HT1080 (cell line): Measurements from ENCODE around the gene ZSCAN12. TPM values are rescaled to one million over a fixed set of nuclear protein-coding genes. Genes with fewer than 3 reads are reported as not detected.
"Not testable (repeated sequence)": the region's sequence is repeated elsewhere in the genome, so short reads cannot be mapped to it uniquely, and the experiment has no call there.

Experiments
- DNase-seq: peaks from one replicate; pipeline ENCODE4 v3.0.0-alpha.2; 2015; ENCODE audit warnings: low read depth
- total RNA-seq: library from RNA; depleted of rRNA; stranded (reverse); fragments of >200 nt; shearing (Covaris generic); gene quantifications from 2 replicates; pipeline ENCODE4 v1.2.3, GENCODE V29; 2014

Gene ZSCAN12
- total RNA-seq, 1 experiment from 2014 or later: 3.8 TPM

GRCh38 chr6:28395918-28396317 is 3.6 kb downstream of the ZSCAN12 start:
- no peak for DNase-seq

DNA sequence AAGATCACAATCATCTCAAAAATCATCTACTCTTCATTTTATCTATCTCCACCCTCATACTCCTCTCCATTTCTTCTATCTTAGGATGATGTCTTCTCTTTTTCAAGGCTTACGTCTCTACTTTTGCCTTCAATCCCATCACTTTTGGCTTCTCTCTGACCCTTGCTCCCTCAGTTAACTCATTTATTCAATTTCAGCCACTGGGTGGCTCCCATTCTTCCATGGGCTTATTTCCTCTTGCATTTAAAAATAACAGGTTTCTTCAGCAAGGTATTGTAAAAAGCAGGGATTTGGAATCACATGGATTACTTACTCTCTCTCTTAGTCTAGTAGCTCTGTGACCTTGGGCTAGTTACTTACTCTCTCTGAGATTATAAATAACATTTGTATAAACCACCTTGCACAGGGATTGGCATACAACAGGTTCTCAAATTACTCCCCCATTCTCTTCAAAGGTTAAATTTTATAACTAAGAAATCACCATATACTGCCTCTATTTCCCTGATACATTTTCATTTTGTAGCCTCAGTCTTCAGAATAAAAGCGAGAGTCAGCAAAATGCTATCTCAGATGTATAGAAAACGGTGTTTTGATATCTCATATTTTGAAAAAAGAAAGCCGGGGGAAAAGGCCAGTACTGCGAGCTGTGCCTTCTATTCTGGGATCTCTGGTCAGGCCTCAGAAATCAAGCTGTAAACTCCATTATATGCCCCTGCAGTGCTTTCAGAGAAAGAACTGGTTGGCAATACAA is 5.5 kb downstream of the ZSCAN12 start:
- DNase-seq: peak; percentile 11

DNA sequence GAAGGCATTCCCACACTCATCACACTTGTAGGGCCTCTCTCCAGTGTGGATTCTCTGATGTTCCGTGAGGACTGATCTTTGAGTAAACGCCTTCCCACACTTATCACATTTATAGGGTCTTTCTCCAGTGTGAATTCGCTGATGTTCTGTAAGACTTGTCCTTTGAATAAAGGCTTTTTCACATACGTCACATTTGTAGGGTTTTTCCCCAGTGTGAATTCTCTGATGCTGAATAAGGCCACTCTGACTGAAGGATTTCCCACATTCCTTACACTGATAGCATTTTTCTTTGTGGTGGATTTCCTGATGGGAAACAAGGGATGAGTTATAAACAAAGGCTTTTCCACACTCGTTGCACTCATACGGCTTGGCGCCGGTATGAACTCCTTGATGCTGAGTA is 8.9 kb downstream of the ZSCAN12 start:
- no peak for DNase-seq

- DNase-seq: no peak
These were observed 15.4 kb downstream of the ZSCAN12 start for GRCh38 chr6:28384143-28384533.

DNA sequence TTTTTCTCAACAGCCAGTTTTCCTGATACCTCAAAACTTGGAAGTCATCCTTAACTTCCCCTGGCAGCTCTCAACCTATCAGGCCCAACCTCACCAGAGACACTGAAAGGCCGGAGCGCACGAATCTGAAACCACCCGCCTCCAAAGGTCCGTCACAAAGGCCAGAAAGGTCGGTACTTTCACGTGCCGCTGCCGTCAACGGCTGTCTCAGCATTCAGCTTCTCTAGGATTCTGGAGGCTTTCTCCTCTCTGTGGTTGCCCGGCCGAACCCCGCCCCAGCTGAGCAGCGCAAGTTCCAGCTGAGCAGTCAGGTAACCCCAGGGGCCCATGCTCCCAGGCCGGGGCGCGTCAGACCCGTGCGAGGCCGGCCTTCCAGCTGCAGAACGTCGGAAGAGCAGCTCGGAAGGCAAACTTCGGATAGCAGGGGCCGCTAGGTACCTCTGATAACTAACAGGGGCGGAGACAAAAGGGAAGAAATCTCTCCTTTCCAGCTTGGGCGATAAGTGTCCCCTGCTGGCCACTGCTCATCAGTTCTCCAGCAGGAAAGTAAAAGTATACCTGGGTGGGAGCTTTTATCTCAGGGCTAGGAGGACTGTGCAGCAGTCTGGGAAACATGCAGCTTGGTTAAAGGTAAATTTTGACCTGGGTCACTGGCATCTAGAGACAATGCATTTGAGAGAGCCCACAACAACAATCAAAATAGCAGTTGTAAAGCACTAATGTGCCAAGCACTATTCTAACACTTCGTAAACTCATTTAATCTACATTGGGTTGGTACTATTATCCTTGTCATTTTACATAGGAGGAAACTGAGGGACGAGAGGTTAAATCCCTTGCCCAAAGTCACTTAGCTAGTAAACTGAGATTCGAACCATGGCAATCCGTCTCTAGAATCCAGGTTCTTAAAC is 16.1 kb downstream of the ZSCAN12 start:
- DNase-seq: peak; percentile 81

DNA sequence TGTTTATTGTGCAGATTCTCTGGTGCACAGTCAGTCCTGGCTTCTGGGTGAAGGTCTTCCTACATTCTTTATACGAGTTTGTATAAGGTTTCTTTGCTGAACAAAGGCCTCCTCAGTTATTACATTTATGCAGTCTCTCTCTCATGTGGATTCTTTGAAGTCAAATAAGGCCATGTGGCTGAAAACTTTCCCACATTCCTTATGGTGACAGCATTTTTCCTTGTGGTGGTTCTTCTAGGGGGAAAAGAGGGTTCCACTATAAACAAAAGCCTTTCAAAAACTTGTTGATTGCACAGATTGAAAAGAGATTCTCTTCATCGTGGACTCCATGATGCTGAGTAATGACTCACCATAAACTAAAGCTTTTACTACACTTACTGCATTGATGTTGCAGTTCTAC is 19.2 kb downstream of the ZSCAN12 start:
- DNase-seq: no peak

DNA sequence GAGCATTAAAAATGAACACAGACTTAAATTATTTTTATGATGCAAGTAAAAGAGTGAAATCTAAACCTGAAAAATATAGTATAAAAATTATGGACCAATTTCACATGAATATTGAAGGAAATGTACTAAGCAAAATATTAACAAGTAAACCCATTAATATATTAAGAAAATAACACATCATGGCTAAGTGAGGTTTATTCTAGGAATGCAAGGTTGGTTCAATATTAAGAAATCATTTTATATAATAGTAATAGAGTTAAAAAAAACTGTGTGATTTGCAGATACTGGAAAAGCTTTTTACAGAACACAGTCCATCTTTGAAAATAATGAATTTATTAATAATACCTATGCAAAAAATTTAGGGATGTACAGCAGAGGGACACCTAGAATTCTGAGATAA is 20.9 kb downstream of the ZSCAN12 start:
- no peak for DNase-seq

- no peak for DNase-seq
These were observed 21.7 kb downstream of the ZSCAN12 start for GRCh38 chr6:28377879-28378278.

DNA sequence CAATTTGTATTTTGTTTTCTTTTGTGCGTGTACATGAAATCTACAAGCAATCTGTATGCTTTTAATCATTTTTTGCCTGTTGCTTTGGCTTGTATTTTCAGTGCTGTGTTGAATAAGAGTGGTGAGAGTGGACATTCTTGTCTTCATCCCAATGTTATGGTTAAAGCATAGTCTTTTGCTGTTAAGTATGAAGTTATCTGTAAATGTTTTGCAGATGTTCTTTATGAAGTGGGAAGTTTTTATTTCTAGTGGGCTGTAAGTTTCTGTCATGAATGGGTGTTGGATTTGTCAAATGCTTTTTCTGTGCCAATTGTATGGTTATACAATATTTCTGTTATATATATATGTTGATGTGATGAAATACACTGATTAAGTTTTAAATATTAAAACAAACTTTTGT is 25.6 kb downstream of the ZSCAN12 start:
- DNase-seq: no peak

DNA sequence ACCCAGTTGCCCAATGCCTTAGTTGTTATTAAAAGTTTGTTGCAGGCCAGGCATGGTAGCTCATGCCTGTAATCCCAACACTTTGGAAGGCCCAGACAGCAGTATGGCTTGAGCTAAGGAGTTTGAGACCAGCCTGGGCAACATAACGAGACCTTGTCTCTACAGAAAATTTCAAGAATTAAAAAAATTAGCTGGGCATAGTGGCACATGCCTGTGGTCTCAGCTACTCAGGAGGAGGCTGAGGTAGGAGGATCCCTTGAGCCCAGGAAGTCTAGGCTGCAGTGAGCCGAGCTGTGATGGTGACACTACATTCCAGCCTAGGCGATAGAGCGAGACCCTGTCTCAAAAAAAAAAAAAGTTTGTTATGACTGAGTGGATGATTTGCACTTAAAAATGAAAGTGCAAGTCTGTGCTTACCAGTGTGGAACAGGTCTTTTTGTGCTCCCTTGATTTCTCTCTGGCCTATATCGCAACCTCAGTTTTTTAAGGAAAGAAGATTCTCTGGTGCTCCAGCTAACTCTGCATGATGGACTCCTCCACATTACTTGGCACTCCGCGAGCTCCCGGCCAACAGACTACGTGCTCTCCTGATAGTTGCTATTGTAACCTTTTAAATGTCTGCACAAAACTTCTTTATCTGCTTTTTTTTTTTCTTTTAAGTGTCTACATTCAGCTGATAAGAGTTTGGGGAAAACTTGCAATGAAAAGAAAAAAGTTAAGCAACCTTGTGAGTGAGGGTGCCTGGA is 27.7 kb downstream of the ZSCAN12 start:
- DNase-seq: no peak

DNA sequence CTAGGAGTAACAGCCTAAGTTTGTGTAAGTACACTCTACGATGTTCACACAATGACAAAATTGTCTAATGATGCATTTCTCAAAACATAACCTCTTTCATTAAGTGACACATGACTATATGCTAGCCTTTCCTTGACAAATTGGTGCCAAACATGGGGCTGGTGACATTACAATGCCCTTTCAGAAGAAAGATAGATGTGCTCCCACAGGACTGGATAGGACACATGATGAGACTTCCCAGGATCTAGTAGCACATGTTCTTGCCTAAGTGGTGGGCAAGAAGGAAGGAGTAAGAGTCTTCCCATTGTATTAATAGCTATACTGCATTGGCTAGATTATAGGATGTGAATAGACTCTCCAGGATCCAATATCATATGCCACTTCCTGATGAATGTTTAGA is 28.3 kb downstream of the ZSCAN12 start:
- no peak for DNase-seq

DNA sequence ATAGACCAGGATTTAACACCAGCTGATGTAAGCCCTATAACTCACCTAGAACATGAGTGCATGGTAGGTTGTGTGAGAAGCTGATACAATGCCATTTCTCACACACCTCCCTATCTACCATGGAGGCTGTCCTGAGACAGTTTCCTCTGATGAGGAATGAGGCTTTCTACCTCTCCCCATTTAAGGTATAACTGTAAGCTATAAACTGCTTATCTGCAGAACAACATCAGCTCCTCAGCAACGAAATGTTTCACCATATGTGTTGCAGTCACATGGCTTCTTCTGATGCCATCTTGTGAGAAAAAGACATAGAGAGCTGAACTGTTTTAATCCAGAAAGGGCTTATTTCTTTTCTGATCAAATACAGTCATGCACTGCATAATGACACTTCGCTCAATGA is 29.1 kb downstream of the ZSCAN12 start:
- no peak for DNase-seq

- DNase-seq: no peak
These were observed 30.1 kb downstream of the ZSCAN12 start for GRCh38 chr6:28369463-28369862.

DNA sequence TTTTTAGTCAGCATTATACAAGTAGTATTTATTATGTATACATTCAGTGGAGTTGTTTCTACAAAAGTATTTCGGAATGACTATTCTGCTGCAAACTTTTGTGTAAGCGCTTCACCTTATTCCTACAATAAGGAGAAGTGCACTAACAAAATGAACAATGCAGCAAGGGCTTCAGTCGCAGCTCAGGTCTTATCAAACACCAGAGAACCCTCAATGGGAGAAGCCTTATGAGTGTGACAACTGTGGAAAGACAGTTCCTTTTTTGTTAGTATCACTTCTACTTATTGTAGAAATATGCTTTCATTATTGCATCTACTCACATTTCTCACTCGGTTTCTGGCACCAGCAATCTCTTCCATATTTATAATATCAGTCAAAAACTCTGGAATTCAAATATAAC is 31.0 kb downstream of the ZSCAN12 start:
- DNase-seq: no peak

DNA sequence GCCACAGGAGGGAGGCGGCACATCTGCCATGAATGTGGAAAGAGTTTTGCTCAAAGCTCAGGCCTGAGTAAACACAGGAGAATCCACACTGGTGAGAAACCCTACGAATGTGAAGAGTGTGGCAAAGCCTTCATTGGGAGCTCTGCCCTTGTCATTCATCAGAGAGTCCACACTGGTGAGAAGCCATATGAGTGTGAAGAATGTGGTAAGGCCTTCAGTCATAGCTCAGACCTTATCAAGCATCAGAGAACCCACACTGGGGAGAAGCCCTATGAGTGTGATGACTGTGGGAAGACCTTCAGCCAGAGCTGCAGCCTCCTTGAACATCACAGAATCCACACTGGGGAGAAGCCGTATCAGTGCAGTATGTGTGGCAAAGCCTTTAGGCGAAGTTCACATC is 34.0 kb downstream of the ZSCAN12 start:
- not testable (repeated sequence) for DNase-seq

DNA sequence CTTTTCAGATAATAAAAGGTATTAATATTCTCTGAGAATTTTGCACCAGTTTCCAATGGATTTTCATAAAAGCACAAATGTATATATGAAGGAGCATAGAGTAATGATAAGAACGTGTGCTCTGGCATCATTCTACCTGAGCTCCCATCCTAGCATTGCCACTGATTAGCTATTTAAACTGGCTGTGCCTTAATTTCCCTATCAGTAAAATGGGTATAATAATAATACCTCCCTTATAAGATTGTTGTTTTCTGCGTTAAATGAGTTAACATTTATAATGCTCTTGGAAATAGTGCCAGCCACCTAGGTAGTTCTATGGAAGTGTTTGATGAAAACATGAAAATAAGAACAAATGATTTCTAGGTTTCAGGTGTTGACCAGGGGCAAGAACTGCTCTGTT is 38.6 kb downstream of the ZSCAN12 start:
- no peak for DNase-seq

DNA sequence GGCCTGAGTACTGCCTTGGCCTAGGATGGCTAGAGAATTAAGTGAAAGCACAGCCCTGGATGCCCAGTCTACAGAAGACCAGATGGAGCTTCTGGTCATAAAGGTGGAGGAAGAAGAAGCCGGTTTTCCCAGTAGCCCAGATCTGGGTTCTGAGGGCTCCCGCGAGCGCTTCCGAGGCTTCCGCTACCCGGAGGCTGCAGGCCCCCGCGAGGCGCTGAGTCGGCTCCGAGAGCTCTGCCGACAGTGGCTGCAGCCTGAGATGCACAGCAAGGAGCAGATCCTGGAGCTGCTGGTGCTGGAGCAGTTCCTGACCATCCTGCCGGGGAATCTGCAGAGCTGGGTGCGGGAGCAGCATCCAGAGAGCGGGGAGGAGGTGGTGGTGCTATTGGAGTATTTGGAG is 40.0 kb downstream of the ZSCAN12 start:
- not testable (repeated sequence) for DNase-seq

DNA sequence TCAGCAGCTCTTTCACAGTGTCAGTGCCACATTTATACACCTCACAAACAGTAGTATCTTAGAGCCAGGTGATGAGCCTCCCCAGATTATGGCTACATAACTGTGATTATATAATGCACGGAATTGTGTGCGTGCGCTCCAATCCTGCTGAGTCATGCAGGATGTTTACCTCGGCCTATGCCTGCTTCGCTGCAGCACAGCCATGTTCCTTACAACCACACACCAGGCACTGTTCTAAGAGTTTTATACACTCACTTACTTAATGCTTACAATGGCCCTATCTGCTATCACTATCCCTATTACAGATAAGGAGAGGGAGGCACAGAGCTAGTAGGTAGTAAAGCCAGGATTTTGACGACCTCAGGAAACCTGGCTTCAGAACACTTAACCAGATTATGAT is 42.5 kb downstream of the ZSCAN12 start:
- no peak for DNase-seq

DNA sequence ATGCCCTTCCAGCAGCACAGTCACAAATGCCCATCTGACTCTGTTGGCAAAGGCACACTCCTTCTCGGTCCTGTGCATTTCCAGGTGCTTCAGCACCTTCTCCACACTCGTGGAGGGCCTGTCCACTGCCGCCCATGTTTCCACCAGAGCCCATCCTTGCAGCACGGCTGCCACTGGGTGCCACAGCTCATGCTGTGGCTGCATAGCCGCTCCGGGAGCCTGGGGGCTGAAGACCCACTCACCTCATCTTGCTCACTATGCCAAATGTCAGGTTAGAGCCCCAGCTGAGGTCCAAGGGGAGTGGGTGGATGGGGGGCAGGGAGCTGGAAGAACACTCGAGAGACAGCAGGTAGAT is 42.9 kb downstream of the ZSCAN12 start:
- DNase-seq: no peak

DNA sequence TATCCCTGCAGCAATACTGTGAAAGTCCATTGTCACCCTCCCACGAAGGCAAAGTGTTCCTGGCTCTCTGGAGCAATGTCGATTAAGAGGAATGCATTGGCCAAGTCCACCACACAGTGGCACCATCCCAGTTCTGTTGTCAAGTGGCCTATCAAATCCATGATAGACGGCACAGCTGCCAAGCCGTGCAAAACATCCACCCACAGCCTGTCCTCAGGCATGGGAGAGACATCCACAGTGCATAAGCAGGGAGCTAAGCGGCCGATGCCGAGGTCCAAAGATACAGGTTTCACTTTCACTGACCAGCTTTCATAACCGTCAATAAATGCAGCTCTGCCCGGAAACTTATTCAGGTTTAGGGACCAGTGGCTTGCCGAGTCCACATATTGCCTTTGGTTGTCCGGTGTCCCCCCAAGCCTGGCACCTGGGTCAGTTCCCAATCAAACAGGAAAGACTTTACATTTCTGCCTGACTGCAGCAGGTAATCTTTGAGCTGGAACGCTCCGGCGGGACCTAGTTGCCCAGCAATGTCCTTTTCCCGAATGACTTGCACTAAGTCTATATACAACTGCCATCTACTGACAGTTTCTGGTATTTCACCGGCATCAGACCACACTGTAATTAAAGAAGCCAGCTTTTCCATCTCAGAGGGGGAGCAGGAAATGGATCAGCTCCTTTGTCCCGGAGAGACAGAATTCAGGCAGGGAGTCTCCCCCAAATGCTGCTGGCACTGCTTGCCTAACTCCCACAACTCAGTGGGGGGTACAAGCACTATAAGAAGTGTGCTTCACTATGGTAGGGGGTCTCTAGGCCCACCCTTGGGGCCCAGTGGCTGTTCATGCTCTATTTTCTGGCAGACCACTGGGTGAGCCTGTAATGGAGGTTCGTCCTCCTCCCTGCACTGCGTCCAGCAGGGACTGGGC is 43.5 kb downstream of the ZSCAN12 start:
- peak; percentile 83 for DNase-seq
